ENCODE data around the gene UTP25. TPM values are rescaled to one million over a fixed set of nuclear protein-coding genes. Genes with fewer than 3 reads are reported as not detected.

The UTP25 gene
- total and polyA plus RNA-seq, 2 donors (not counting 3 experiments of a cell fraction or from before 2014, with no cell fraction given), result 6.6 to 11.7 TPM

DNA sequence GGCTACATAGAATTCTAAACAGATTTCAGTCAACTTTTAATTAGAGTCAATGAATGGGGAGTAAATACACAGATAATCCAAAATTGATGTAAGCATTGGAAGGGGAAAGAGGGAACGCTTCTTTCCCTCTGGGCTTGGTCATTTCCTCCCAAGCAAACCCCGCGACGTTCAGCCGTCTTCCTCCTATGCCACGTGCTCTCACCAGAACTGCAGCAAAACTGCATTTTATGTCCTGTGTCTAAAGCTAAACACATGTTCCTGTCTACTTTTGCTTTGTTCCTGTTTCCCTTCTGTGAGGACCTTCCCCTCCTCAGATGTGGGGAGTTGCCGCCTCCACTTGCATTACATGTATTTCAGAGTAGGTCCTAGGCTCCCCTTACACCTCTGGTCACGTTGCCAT, 27.2 kb downstream of the UTP25 start:
- Histone ChIP-seq H3K27me3 (ENCODE audit: control insufficient read depth in 2 of 2, insufficient read depth in 2 of 2, low read length in 2 of 2) (no peaks in the 10 kb centered on the region), H3K4me1 (ENCODE audit: control insufficient read depth, extremely low read depth, insufficient read depth, low read length) (no peaks in the 10 kb centered on the region), H3K4me2 (ENCODE audit: insufficient read depth, low read length) (no peak overlapping the region), H3K9ac (replicated peaks; ENCODE audit: extremely low read depth, insufficient read depth, low read length) (no peak overlapping the region), H3K9me3 (replicated peaks; ENCODE audit: control insufficient read depth, insufficient read depth, low read length) (no peaks in the 10 kb centered on the region), H3K9me1 (replicated peaks; ENCODE audit: control insufficient read depth, extremely low read depth, insufficient read depth, low read length) (no peaks in the 10 kb centered on the region), H3K79me2 (ENCODE audit: control insufficient read depth, insufficient read depth, low read length) (no peaks in the 10 kb centered on the region), H3K36me3 (ENCODE audit: control insufficient read depth in 2 of 2, extremely low read depth in 1 of 2, insufficient read depth in 2 of 2, low read length in 2 of 2) (peaks cover 12 to 15% of the 10 kb centered on the region in 2 experiments), H3K4me3 (replicated peaks in 1 of 3; ENCODE audit: insufficient read depth in 1 of 3, low read depth in 1 of 3, low read length in 3 of 3) (no peak overlapping the region), H3K27ac (ENCODE audit: insufficient read depth, low read depth, low read length) (no peak overlapping the region), H2AFZ (ENCODE audit: low read depth, low read length) (no peak overlapping the region), H4K20me1 (replicated peaks; ENCODE audit: control insufficient read depth, extremely low read depth, insufficient read depth, low read length) (no peaks in the 10 kb centered on the region)
- POLR2A ChIA-PET, result no interaction called here
- TF ChIP-seq POLR2A (IDR thresholded peaks at IDR 0.05; ENCODE audit: low read depth, low read length), result no peak
- no peak for TF ChIP-seq GATA2 (IDR thresholded peaks at IDR 0.05; ENCODE audit: insufficient read depth, insufficient read length, low read depth, low read length)
- TF ChIP-seq JUN (IDR thresholded peaks at IDR 0.05; ENCODE audit: borderline replicate concordance, insufficient read depth, insufficient read length, low read depth), result no peak
- TF ChIP-seq, protein P1, sequence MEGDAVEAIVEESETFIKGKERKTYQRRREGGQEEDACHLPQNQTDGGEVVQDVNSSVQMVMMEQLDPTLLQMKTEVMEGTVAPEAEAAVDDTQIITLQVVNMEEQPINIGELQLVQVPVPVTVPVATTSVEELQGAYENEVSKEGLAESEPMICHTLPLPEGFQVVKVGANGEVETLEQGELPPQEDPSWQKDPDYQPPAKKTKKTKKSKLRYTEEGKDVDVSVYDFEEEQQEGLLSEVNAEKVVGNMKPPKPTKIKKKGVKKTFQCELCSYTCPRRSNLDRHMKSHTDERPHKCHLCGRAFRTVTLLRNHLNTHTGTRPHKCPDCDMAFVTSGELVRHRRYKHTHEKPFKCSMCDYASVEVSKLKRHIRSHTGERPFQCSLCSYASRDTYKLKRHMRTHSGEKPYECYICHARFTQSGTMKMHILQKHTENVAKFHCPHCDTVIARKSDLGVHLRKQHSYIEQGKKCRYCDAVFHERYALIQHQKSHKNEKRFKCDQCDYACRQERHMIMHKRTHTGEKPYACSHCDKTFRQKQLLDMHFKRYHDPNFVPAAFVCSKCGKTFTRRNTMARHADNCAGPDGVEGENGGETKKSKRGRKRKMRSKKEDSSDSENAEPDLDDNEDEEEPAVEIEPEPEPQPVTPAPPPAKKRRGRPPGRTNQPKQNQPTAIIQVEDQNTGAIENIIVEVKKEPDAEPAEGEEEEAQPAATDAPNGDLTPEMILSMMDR (IDR thresholded peaks at IDR 0.05; ENCODE audit: extremely low read depth in 1 of 2, insufficient read depth in 1 of 2, low read depth in 1 of 2, low read length in 2 of 2), result no peak
- TF ChIP-seq EZH2 (IDR thresholded peaks at IDR 0.05; ENCODE audit: borderline replicate concordance, low read depth, low read length, severe bottlenecking), result no peak
- BruUV-seq (replicated peaks), result no TSS peak
- intact Hi-C loops (cut with micrococcal nuclease) (no loop called here), dilution Hi-C loops (cut with MboI; ENCODE audit: extremely low pct_ligation_motif_present, low sequenced_read_pairs) (no loop called here)
- CTCF ChIA-PET, result interaction anchor here (1.3 to 2.4 kb wide), 3 partner anchors 15 to 134 kb away, joined by 4 to 11 read pairs (median 11); no protein-coding TSS in a partner anchor
- DNase-seq (ENCODE audit: low read depth, low spot score) (no peak), FAIRE-seq (no peak)

DNA sequence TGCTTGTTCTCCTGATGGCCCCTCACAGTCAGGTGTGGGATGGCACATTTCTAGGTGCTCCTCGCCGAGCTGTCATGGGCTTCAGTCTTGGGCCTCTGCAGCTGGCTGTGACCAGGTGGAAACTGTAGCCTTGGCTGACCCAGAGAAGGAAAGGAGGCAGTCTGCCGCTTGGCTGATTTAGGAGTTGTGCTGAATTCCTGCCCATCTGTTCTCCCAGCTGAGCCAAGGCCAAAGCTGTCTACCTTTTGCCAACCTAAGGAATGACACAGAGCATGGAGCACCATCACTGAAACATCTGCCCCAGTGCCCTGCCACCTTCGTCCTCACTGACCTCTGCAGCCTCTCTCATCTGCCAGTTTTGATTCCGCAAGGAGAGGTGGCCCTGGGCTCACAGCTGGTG, 27.9 kb downstream of the UTP25 start:
- H3K4me3 ChIP-seq (replicated peaks in 1 of 3; ENCODE audit: insufficient read depth in 1 of 3, low read depth in 1 of 3, low read length in 3 of 3), result no peak overlapping the region
- no peaks in the 10 kb centered on the region for H3K9me1 ChIP-seq (replicated peaks; ENCODE audit: control insufficient read depth, extremely low read depth, insufficient read depth, low read length)
- H3K4me1 ChIP-seq (ENCODE audit: control insufficient read depth, extremely low read depth, insufficient read depth, low read length), result no peaks in the 10 kb centered on the region
- no peaks in the 10 kb centered on the region for H4K20me1 ChIP-seq (replicated peaks; ENCODE audit: control insufficient read depth, extremely low read depth, insufficient read depth, low read length)
- ChIA-PET CTCF (interaction anchor here (1.5 to 2.4 kb wide), 3 partner anchors 14 to 133 kb away, joined by 3 to 11 read pairs (median 11); no protein-coding TSS in a partner anchor), POLR2A (interaction anchor here (0.5 kb wide), 1 partner anchor 99 kb away, joined by 3 read pairs; no protein-coding TSS in a partner anchor)
- DNase-seq (ENCODE audit: low read depth, low spot score) (no peak), FAIRE-seq (no peak)
- no peaks in the 10 kb centered on the region for H3K27me3 ChIP-seq (ENCODE audit: control insufficient read depth in 2 of 2, insufficient read depth in 2 of 2, low read length in 2 of 2)
- no peak overlapping the region for H3K27ac ChIP-seq (ENCODE audit: insufficient read depth, low read depth, low read length)
- BruUV-seq (replicated peaks), result no TSS peak
- no peak for TF ChIP-seq FOS (IDR thresholded peaks at IDR 0.05; ENCODE audit: borderline replicate concordance, insufficient read depth, low read length)
- no peak for TF ChIP-seq JUN (IDR thresholded peaks at IDR 0.05; ENCODE audit: borderline replicate concordance, insufficient read depth, insufficient read length, low read depth)
- no peak for TF ChIP-seq GATA2 (IDR thresholded peaks at IDR 0.05; ENCODE audit: insufficient read depth, insufficient read length, low read depth, low read length)
- TF ChIP-seq POLR2AphosphoS5 (IDR thresholded peaks at IDR 0.05; ENCODE audit: insufficient read depth, low read depth, low read length), result no peak
- TF ChIP-seq, protein P1 (IDR thresholded peaks at IDR 0.05; ENCODE audit: extremely low read depth in 1 of 2, insufficient read depth in 1 of 2, low read depth in 1 of 2, low read length in 2 of 2), result no peak
- TF ChIP-seq, protein P2, sequence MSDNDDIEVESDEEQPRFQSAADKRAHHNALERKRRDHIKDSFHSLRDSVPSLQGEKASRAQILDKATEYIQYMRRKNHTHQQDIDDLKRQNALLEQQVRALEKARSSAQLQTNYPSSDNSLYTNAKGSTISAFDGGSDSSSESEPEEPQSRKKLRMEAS (IDR thresholded peaks at IDR 0.05; ENCODE audit: insufficient read depth, insufficient read length), result no peak
- TF ChIP-seq MYC (IDR thresholded peaks at IDR 0.05; ENCODE audit: low read depth, low read length), result no peak
- no peaks in the 10 kb centered on the region for H3K79me2 ChIP-seq (ENCODE audit: control insufficient read depth, insufficient read depth, low read length)
- intact Hi-C loops (cut with micrococcal nuclease) (no loop called here), dilution Hi-C loops (cut with MboI; ENCODE audit: extremely low pct_ligation_motif_present, low sequenced_read_pairs) (no loop called here)
- no peak overlapping the region for H3K4me2 ChIP-seq (ENCODE audit: insufficient read depth, low read length)
- no peak overlapping the region for H3K9ac ChIP-seq (replicated peaks; ENCODE audit: extremely low read depth, insufficient read depth, low read length)
- peaks cover 12 to 15% of the 10 kb centered on the region in 2 experiments for H3K36me3 ChIP-seq (ENCODE audit: control insufficient read depth in 2 of 2, extremely low read depth in 1 of 2, insufficient read depth in 2 of 2, low read length in 2 of 2)
- H2AFZ ChIP-seq (ENCODE audit: low read depth, low read length), result no peak overlapping the region
- H3K9me3 ChIP-seq (replicated peaks; ENCODE audit: control insufficient read depth, insufficient read depth, low read length), result no peaks in the 10 kb centered on the region

All from endothelial cell of umbilical vein (primary cell).